Middle frontal gyrus (tissue), 1 donor: ENCODE data around the gene KATNIP.

Source experiments
- DNase-seq: peaks from one replicate; pipeline ENCODE4 v3.0.0-alpha.2; 2015; ENCODE audit warnings: low spot score; ENCODE audit errors: extremely low spot score

KATNIP gene

DNA sequence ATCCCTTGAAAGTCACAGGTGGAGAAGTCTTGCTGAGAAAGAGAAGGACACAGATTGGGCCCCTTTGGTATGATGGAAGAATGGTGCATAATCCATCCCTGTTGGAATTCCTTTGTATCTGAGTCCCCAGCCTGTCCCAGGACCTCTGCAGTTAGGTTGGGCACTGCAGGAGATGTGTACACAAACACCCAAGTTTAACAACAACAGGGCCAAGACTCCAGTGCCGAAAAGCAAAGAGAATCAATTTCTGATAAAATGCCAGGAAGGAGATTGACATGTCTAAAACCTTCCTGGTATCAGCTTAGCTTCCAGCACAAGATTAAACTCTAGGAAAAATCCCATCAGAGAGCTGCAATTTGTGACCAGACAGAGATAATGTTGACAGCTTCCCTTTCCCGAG is 32.9 kb downstream of the KATNIP start:
- no peak for DNase-seq

DNA sequence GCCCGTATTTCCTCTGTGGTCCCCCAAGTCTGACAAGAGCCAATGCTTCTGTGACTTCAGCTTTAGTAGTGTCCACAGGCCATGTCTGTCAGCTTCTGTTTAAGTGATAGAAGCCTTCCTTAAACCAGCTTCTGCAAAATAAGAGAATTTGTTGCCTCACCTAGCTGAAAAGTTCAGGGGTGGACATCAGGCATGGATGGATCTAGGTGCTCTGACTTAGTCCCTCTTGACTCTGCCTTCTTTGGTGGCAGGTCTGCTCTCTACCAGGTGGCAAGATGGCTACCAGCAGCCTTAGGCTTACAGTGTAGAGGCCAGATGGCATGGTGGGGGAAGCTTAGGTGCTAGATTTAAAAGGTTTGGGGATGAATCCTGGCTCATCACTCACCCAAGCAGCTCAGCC is 33.7 kb downstream of the KATNIP start:
- DNase-seq = no peak

DNA sequence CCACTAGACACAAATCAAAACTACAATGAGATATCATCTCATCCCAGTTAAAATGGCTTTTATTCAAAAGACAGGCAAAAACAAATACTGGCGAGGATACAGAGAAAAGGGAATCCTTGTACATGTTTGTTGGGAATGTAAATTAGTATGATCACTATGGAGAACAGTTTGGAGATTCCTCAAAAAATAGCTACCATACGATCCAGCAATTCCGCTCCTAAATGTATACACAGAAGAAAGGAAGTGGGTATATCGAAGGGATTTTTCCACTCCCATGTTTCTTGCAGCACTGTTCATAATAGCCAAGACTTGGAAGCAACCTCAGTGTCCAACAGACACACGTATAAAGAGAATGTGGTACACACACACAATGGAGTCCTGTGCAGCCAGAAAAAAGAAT is 35.3 kb downstream of the KATNIP start:
- DNase-seq = no peak

DNA sequence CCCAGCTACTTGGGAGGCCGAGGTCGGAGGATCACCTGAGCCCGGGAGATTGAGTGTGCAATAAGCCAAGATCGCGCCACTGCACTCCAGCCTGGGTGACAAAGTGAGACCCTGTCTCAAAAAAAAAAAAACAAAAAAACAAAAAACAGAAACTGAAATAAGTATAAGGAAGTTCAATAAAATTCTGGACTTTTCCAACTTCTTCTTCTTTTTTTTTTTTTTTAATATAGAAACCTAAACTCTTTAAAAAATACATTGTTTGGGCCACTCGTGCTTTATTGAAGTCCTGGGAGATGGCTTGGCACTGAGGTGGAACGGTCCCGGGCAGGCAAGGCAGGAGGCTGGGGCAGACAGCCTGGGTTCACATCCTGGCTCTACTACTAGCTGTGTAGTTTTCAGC is 36.8 kb downstream of the KATNIP start:
- no peak for DNase-seq

DNA sequence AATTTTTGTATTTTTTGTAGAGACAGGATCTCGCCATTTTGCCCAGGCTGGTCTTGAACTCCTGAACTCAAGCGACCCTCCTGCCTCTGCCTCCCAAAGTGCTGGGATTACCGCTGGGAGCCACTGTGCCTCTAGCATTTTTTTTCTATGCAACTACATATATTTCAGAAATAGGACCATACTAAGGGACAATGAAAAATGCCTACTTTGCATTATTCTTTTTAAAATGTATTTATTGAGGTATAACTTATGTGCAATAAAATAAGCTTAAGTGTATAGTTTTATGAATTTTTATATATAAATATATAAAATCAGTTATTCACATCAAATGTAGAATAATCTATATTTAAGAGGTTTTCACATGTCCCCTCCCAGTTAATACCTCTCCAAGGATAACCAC is 38.1 kb downstream of the KATNIP start:
- DNase-seq = no peak

DNA sequence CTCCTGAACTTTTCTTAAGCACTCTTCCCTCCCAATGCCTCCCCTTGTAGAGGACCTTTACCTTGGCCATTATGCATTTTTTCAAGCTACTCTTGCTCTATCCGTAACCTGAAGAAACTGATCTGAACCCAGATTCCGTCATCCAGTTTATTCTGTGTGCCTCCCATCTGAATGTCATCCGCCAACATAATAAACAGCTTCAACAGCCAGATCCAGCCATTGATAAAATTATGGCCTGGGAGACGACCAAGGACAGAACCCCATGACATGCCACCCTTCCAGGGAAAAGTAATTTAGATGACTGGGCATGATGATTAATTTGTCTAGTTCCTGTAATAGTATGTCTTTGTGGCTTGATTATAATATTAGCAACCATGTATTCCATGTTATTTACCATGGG is 41.9 kb downstream of the KATNIP start:
- no peak for DNase-seq

DNA sequence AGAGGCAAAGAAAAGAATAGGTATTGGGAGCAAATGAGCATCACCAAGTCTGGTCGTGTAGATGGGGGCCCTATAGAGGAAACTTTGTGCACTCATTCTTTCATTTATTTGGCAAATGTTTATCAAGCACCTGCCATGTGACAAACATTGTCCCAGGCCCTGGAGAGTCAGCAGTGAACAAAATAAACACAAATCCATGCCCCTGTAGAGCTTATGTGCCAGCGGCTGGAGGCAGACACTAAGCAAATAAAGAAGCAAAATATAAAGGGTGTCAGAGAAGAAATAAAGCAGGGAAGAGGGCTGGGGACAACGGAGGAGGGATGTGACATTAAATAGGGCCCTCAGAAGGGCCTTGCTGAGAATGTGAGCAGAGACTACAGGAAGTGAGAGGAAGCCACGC is 45.5 kb downstream of the KATNIP start:
- DNase-seq = no peak

DNA sequence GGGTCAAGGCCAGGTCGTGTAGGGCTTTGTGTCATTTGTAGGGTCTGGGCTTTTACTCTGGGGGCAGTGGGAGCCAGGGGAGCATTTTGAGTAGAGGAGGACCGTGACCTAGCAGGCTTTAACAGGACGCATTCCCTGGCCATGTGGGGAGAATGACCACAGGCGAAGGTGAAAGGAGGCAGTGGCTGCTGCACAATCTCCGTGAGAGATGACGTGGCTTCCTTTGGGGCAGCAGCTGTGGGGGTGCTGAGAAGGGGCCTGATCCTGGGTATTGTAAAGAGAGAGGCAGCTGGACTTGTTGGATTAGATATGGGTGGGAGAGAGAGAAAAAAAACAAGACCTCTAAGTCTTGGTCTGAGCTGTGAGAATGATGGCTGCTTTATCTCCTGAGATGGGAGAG is 46.0 kb downstream of the KATNIP start:
- DNase-seq = no peak

DNA sequence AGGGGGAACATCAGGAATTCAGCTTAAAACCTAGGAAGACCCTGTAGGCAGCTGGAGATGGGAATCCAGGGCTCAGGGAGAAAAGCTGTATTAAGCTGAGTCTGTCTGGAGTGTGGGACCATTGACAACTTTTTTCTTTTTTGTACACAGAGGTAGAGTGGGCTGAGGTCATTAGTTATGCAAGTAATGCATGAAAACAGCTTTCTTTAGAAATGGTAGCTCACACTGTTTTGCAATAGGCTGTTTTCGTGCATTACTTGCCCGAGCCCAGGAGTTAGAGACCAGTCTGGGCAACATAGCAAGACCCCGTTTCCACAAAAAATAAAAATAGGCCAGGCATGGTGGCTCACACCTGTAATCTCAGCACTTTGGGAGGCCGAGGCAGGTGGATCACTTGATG is 46.5 kb downstream of the KATNIP start:
- DNase-seq = no peak

DNA sequence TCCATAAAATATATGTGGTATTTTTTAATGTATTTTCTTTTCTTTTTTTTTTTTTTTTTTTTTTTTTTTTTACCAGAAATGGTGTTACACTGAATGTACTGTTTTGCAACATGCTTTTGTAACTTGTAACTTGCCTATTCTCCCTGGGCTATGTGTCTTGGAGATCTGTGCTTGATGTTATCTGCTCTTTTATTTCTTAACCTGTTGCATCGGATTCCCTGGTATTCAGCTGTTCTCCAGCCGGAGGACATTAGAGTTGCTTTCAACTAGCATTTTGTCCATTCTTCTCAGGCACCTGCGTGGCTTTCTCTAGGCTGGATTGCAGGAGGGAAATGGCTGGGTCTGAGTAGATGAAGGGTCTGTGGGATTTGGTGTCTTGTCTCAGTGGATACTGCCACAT is 47.4 kb downstream of the KATNIP start:
- no peak for DNase-seq

DNA sequence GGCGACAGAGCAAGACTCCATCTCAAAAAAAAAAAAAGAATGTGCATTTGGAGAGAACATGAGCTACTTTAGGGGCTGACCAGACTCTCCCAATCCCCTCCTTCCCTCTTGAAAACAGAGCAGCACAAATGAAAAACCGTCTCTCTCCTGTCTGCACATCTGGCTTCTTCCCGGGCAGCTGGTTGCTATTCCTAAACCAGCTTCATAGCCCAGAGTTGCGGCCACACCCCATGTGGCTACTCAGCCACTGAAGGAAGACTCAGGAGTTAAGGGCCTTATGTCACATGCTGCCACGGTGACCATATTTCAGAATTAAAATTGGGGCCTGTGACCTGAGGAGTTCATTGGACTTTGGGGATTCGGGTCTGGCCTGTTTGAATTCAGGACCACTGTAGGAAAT is 48.3 kb downstream of the KATNIP start:
- DNase-seq = no peak

DNA sequence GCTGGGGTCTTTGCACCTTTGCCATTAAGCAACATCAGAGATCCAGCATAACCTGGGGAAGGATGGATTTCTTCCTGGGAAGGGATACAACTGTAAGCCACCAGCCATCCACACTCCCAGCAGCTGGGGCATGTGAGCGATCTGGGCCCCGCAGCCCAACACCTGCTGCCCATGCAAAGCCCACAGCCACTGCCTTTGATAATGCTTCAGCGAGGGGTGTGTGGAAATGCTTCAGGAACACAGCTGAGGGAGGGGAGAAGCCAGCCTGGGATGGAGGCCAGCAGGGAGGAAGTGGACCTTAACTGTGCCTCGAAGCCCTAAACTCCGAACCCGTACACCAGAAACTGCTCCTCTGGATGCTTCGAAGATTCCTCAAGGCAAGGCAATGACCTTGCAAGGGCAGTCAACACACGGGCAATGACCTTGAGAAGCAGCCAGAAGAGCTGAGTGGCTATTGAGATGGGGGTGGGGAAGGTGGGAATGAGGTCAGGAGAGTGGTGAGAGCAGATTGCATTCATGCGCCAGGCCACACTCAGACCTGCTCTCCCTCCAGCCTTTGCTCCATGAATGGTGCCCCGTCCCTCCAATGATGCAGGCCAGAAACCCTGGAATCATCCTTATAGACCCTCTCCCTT is 49.1 kb downstream of the KATNIP start:
- no peak for DNase-seq

DNA sequence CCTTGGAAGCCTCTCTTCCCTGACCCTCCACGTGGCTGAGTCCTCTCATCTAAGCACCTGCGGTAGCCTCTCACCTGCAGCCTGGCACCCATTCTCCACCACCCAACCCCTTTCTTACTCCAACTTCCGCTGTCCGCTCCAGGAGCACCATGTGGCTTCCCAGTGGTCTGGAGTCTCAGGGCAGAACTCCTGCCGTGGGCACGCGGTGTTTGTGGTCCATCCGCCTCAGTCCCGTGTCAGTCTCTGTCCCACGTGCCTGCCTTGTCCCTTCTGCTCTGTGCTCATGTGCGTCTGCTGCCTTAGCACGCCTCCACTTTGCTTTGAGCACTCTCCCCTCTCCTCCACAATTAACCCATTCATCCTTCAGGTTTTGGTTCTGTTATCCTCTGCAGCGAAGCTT is 49.7 kb downstream of the KATNIP start:
- DNase-seq = no peak
